Glutamatergic neuron (in vitro differentiated cells): ENCODE data around the gene PPEF1. TPM values are rescaled to one million over a fixed set of nuclear protein-coding genes. Genes with fewer than 3 reads are reported as not detected.

Source experiments
- DNase-seq: peaks from one replicate; pipeline ENCODE4 v3.0.0; 2022
- H3K27ac Mint-ChIP-seq: one replicate; pipeline ENCODE4 v1.8.0; 2020; ENCODE audit warnings: mild to moderate bottlenecking, mixed read lengths, inconsistent platforms; ENCODE audit not compliant: unreplicated experiment
- H3K27me3 Mint-ChIP-seq: one replicate; pipeline ENCODE4 v1.8.0; 2020; ENCODE audit warnings: mild to moderate bottlenecking, moderate library complexity, mixed read lengths, inconsistent platforms; ENCODE audit not compliant: unreplicated experiment
- H3K36me3 Mint-ChIP-seq: one replicate; pipeline ENCODE4 v1.8.0; 2020; ENCODE audit warnings: mild to moderate bottlenecking, mixed read lengths, inconsistent platforms; ENCODE audit not compliant: unreplicated experiment
- H3K4me1 Mint-ChIP-seq: one replicate; pipeline ENCODE4 v1.8.0; 2020; ENCODE audit warnings: mild to moderate bottlenecking, low read depth, mixed read lengths, inconsistent platforms; ENCODE audit not compliant: unreplicated experiment
- H3K4me3 Mint-ChIP-seq: one replicate; pipeline ENCODE4 v1.8.0; 2020; ENCODE audit warnings: mild to moderate bottlenecking, mixed read lengths, inconsistent platforms; ENCODE audit not compliant: unreplicated experiment
- H3K9me3 Mint-ChIP-seq: one replicate; pipeline ENCODE4 v1.8.0; 2020; ENCODE audit warnings: mild to moderate bottlenecking, moderate library complexity, mixed read lengths, inconsistent platforms; ENCODE audit not compliant: unreplicated experiment
- CTCF ChIP-seq: fragments of 200-600 bp; sonication (generic); IDR thresholded peaks from one replicate; pipeline ENCODE4 v1.5.0; 2021; ENCODE audit not compliant: partially characterized antibody, unreplicated experiment
- total RNA-seq: library from RNA; stranded (reverse); fragmentation: NEBNext Ultra II Directional; extraction: Animal tissue kit (Norgen Biotek cat#: 25700); gene quantifications from one replicate; pipeline ENCODE4 v1.2.1, GENCODE V29; 2021; ENCODE audit not compliant: unreplicated experiment

The PPEF1 gene
- total RNA-seq, 1 donor from 2014 or later, result 3.9 TPM

DNA sequence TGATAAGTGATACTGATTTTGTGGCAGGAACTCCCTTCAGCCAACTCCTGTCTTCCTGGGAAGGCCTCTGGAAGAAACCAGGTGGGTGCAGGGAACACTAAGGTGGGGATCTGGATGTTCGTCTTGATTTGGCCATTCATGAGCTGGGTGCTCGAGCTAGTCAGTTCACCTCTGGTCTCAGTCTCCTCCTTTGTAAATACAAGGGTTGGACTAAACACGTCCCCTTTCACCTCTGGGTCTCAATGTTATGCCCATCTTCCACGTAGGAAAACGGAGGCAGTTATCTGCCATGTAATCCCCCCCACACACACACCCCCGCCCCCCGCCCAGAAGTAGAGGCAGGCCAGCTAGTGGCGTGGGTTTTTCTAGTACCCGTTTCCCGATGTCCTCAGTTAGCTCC is 31.4 kb upstream of the PPEF1 start:
- TF ChIP-seq CTCF, result no peak
- no peak for DNase-seq
- Mint-ChIP-seq H3K27ac (no peak overlapping the region), H3K9me3 (peaks cover 10% of the 10 kb centered on the region), H3K4me1 (peaks cover 2% of the 10 kb centered on the region), H3K27me3 (peaks cover 4% of the 10 kb centered on the region), H3K4me3 (peak overlapping the region; percentile 15), H3K36me3 (no peaks in the 10 kb centered on the region)

DNA sequence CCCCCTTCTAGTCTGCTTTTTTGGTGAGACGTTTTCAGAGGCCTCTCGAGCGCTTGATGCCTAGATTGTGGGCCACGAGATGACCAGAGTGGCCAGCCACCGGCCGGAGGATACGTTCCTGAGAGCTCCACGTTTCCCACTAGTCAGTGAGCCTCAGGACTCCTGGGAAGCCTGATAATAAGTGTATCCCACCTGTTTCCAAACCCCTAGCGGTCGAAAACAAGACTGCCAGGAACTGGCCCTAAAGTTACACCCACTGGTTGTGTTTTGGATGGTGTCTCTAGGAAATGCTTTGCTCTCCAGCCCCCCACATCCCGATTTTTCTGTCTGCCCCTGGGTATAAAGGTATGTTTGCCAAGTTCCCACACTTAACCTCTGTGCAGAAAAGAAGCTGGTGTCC is 31.0 kb upstream of the PPEF1 start:
- Mint-ChIP-seq H3K4me3 (peak overlapping the region; percentile 15), H3K27ac (no peak overlapping the region), H3K36me3 (no peaks in the 10 kb centered on the region), H3K27me3 (peaks cover 4% of the 10 kb centered on the region), H3K9me3 (peaks cover 10% of the 10 kb centered on the region), H3K4me1 (peaks cover 2% of the 10 kb centered on the region)
- peak; percentile 25 for DNase-seq
- peak; percentile 42 for TF ChIP-seq CTCF

- no peak overlapping the region for H3K27ac Mint-ChIP-seq
- H3K4me1 Mint-ChIP-seq, result no peaks in the 10 kb centered on the region
Observed at GRCh38 chrX:18677161-18677869, 30.1 kb upstream of the PPEF1 start.

DNA sequence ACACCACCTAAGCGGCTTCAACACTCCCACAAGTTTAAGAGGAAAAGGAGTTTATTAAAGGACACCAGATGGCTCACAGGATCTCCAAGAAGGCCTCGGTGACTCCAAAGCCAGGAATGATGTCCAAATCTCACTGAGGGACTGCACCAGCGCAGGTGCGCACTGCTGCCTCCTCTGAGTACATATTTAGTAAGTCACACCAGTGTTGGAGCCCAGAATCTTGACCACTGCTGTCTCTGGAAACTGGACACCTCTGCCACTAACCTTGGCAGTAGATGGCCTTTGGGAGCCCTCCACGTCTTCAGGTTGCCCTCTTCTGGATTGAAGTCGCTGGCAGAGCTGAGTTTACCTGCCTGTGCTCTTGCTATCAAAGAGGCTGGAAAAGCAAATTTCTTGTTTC is 25.4 kb upstream of the PPEF1 start:
- no peaks in the 10 kb centered on the region for H3K36me3 Mint-ChIP-seq
- peaks cover 3% of the 10 kb centered on the region for H3K9me3 Mint-ChIP-seq
- H3K27me3 Mint-ChIP-seq, result no peaks in the 10 kb centered on the region
- no peak for DNase-seq
- no peak overlapping the region for H3K27ac Mint-ChIP-seq
- H3K4me1 Mint-ChIP-seq, result no peaks in the 10 kb centered on the region
- no peak overlapping the region for H3K4me3 Mint-ChIP-seq
- no peak for TF ChIP-seq CTCF

More at GRCh38 chrX:18677161-18677869, 30.1 kb upstream of the PPEF1 start:
- H3K27me3 Mint-ChIP-seq, result peaks cover 4% of the 10 kb centered on the region
- TF ChIP-seq CTCF, result no peak
- H3K4me3 Mint-ChIP-seq, result no peak overlapping the region
- H3K36me3 Mint-ChIP-seq, result no peaks in the 10 kb centered on the region
- no peak for DNase-seq
- H3K9me3 Mint-ChIP-seq, result peaks cover 10% of the 10 kb centered on the region

DNA sequence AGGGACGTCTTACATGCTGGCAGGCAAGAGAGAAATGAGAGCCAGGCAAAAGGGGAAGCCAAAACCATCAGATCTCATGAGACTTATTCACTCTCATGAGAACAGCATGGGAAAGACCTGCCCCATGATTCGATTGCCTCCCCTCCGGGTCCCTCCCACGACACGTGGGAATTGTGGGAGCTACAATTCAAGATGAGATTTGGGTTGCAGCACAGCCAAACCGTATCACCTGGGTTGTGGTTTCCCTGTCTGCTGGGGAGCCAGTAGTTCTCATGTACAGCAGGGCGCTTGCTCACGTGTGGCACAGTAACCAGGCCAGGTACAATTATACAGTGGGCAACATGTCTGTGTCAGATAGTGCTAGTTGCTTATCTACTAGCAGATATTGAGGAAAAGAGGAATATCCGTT is 24.5 kb upstream of the PPEF1 start:
- TF ChIP-seq CTCF, result no peak
- Mint-ChIP-seq H3K9me3 (no peaks in the 10 kb centered on the region), H3K4me3 (no peak overlapping the region), H3K27ac (no peak overlapping the region), H3K36me3 (no peaks in the 10 kb centered on the region), H3K27me3 (no peaks in the 10 kb centered on the region), H3K4me1 (no peaks in the 10 kb centered on the region)
- no peak for DNase-seq
